GM12878 (cell line): ENCODE measurements around the gene SLC38A1. TPM values are rescaled to one million over a fixed set of nuclear protein-coding genes. Genes with fewer than 3 reads are reported as not detected.
A peak's percentile ranks its signal among the peaks of the same experiment; 100 is the strongest.

ENCODE experiments used
- ATAC-seq: fragments of 200-7000 bp; cut with Tn5 transposase; 3 replicates; pipeline ENCODE4 v1.9.1; 2020; ENCODE audit warnings: mild to moderate bottlenecking, moderate library complexity
- BruUV-seq: library from RNA; stranded (reverse); fragments of 400-500 nt; replicated peaks from 2 replicates; lab custom pipeline; 2021; lab: Mats Ljungman, UMichigan
- CTCF ChIA-PET: fragments of 300-600 bp; sonication (Branson Sonifier 250); formaldehyde crosslinking; extraction: SDS; loops from one replicate; lab custom pipeline; 2021; ENCODE audit warnings: inconsistent platforms; lab: Yijun Ruan, JAX
- POLR2A ChIA-PET: fragments of 350-600 bp; formaldehyde crosslinking; extraction: SDS; loops from one replicate; lab custom pipeline; 2021; ENCODE audit warnings: inconsistent platforms; lab: Charles Lee
- RAD21 ChIA-PET: fragments of 300-600 bp; sonication (Branson Sonifier 250); formaldehyde crosslinking; loops from one replicate; lab custom pipeline; 2023; ENCODE audit warnings: antibody characterized with exemption; ENCODE audit not compliant: unreplicated experiment; lab: Charles Lee
- SMC1A ChIA-PET: fragments of 300-600 bp; sonication (Branson Sonifier 250); formaldehyde crosslinking; loops from one replicate; lab custom pipeline; 2023; ENCODE audit not compliant: unreplicated experiment, uncharacterized antibody; lab: Charles Lee
- DNase-seq: peaks from one replicate; pipeline ENCODE4 v3.0.0-alpha.2; 2011; ENCODE audit warnings: low read depth, low spot score
- FAIRE-seq: peaks from 3 replicates; lab custom pipeline; 2011; peaks lifted over from hg19 to GRCh38; lab: Jason Lieb, UNC
- H2AFZ ChIP-seq: 2 replicates; pipeline ENCODE4 v1.6.0; 2011; ENCODE audit warnings: low read depth, low read length, control low read depth; ENCODE audit not compliant: control insufficient read depth
- H3K27ac ChIP-seq: 2 replicates; pipeline ENCODE4 v1.5.1; 2011; ENCODE audit warnings: control low read depth; ENCODE audit not compliant: control insufficient read depth, insufficient read depth
- H3K27me3 ChIP-seq, 2 experiments: replicated peaks in 1 of 2; 2 replicates each; pipeline versions ENCODE4 v1.6.0 to v1.6.1; 2011; ENCODE audit warnings: low read length in 1 of 2; ENCODE audit not compliant: control insufficient read depth in 2 of 2, insufficient read depth in 2 of 2
- H3K36me3 ChIP-seq, 2 experiments: 2 replicates each; pipeline ENCODE4 v1.5.1; 2011; ENCODE audit warnings: low read length in 1 of 2; ENCODE audit not compliant: control insufficient read depth in 2 of 2, insufficient read depth in 2 of 2
- H3K4me1 ChIP-seq: 2 replicates; pipeline ENCODE4 v1.6.1; 2011; ENCODE audit warnings: mild to moderate bottlenecking, low read length, moderate library complexity, mixed read lengths; ENCODE audit not compliant: control insufficient read depth, insufficient read depth
- H3K4me2 ChIP-seq: 2 replicates; pipeline ENCODE4 v1.6.0; 2011; ENCODE audit warnings: control low read depth; ENCODE audit not compliant: control insufficient read depth, insufficient read depth
- H3K4me3 ChIP-seq: fragments of 200-600 bp; sonication (generic); 2 replicates; pipeline ENCODE4 v1.5.1; 2016
- H3K79me2 ChIP-seq: 2 replicates; pipeline ENCODE4 v1.6.0; 2011; ENCODE audit warnings: low read length; ENCODE audit not compliant: control insufficient read depth, insufficient read depth
- H3K9ac ChIP-seq: 2 replicates; pipeline ENCODE4 v1.8.0; 2011; ENCODE audit warnings: low read length, control low read depth, mixed read lengths; ENCODE audit not compliant: control insufficient read depth, insufficient read depth
- H3K9me3 ChIP-seq: replicated peaks from 3 replicates; pipeline ENCODE4 v1.5.1; 2011; ENCODE audit warnings: mild to moderate bottlenecking, low read length; ENCODE audit not compliant: control insufficient read depth, insufficient read depth
- H4K20me1 ChIP-seq: 2 replicates; pipeline ENCODE4 v1.6.0; 2011; ENCODE audit not compliant: control insufficient read depth, insufficient read depth
- CHD2 ChIP-seq: IDR thresholded peaks from 2 replicates; pipeline ENCODE4 v1.6.1; 2011; ENCODE audit warnings: low read depth, low read length, improper control_type of control experiment, borderline replicate concordance
- E4F1 ChIP-seq: fragments of 450-650 bp; IDR thresholded peaks from 2 replicates; pipeline ENCODE4 v1.6.1; 2018; ENCODE audit warnings: borderline replicate concordance, mild to moderate bottlenecking; ENCODE audit not compliant: partially characterized antibody
- ESRRA ChIP-seq: IDR thresholded peaks from 2 replicates; pipeline ENCODE4 v1.6.1; 2012; ENCODE audit warnings: mild to moderate bottlenecking, low read length, improper control_type of control experiment
- FOS ChIP-seq: IDR thresholded peaks from 3 replicates; pipeline ENCODE4 v1.6.1; 2011; ENCODE audit warnings: borderline replicate concordance; ENCODE audit not compliant: insufficient read length; ENCODE audit errors: extremely low read depth
- NRF1 ChIP-seq: conservative IDR thresholded peaks from 2 replicates; pipeline ENCODE4 v1.6.1; 2011; ENCODE audit warnings: mild to moderate bottlenecking, low read depth, low read length, improper control_type of control experiment
- PKNOX1 ChIP-seq: fragments of 450-650 bp; IDR thresholded peaks from 2 replicates; pipeline ENCODE4 v1.6.1; 2016; ENCODE audit warnings: mild to moderate bottlenecking
- RAD51 ChIP-seq: fragments of 450-650 bp; IDR thresholded peaks from 2 replicates; pipeline ENCODE4 v1.6.1; 2016; ENCODE audit warnings: moderate library complexity, mild to moderate bottlenecking, inconsistent platforms
- RELB ChIP-seq: fragments of 450-650 bp; IDR thresholded peaks from 2 replicates; pipeline ENCODE4 v1.6.1; 2017; ENCODE audit warnings: low read depth, mild to moderate bottlenecking, moderate library complexity
- SIX5 ChIP-seq: IDR thresholded peaks from 2 replicates; pipeline ENCODE4 v1.6.1; 2011; ENCODE audit warnings: mild to moderate bottlenecking, low read depth, low read length, moderate library complexity; ENCODE audit not compliant: severe bottlenecking
- TARDBP ChIP-seq: IDR thresholded peaks from 2 replicates; pipeline ENCODE4 v1.6.1; 2016; ENCODE audit warnings: borderline replicate concordance
- ZNF24 ChIP-seq: fragments of 450-650 bp; IDR thresholded peaks from 2 replicates; pipeline ENCODE4 v1.6.1; 2017; ENCODE audit warnings: antibody characterized with exemption, mild to moderate bottlenecking
- ZNF687 ChIP-seq: fragments of 450-650 bp; IDR thresholded peaks from 2 replicates; pipeline ENCODE4 v1.6.1; 2017; ENCODE audit warnings: mild to moderate bottlenecking, moderate library complexity
- ZSCAN29 ChIP-seq: fragments of 450-650 bp; IDR thresholded peaks from 2 replicates; pipeline ENCODE4 v1.6.1; 2017; ENCODE audit warnings: mild to moderate bottlenecking, moderate library complexity
- WGBS: methylation state at CpG from one replicate; pipeline ENCODE4 v1.1.6; 2016; ENCODE audit warnings: low lambda C conversion rate; ENCODE audit not compliant: insufficient replicate concordance, insufficient coverage; ENCODE audit errors: missing lambda C conversion rate; 5-methylcytosine and 5-hydroxymethylcytosine counted together
- in situ Hi-C: fragments of 300-500 bp; cut with MboI; formaldehyde crosslinking; loops from 9 replicates; pipeline ENCODE4 v1.14.3; 2018; ENCODE audit warnings: mixed read lengths
- intact Hi-C: fragments of 100-400 bp; cut with micrococcal nuclease; formaldehyde crosslinking; loops from one replicate; pipeline ENCODE4 v1.14.2; 2022; ENCODE audit not compliant: unreplicated experiment
- polyA plus RNA-seq, 11 experiments: library from polyadenylated mRNA; depleted of rRNA in 4 of 11; unstranded in 6 of 11; stranded (reverse) in 5 of 11; fragments of >200 nt; fragmentation: Nextera tagmentation in 4 of 11; fragmentation: Illumina TruSeq in 1 of 11; extraction: Ambion mirVana in 4 of 11; extraction: Trizol in 1 of 11; gene quantifications; 1 replicate in 1 of 11; 2 replicates in 10 of 11; pipeline versions ENCODE4 v1.2.1 to v1.2.3, GENCODE V29; 2011 to 2016; ENCODE audit warnings: inconsistent platforms in 2 of 11, missing spikeins in 2 of 11, low read depth in 1 of 11
- total RNA-seq, 4 experiments: library from RNA; depleted of rRNA in 3 of 4; stranded (reverse); fragments of >200 nt in 3 of 4; fragmentation: Illumina TruSeq in 1 of 4; extraction: Trizol in 1 of 4; gene quantifications; 2 replicates each; pipeline versions ENCODE4 v1.2.1 to v1.2.3, GENCODE V29; 2013 to 2021

The SLC38A1 gene
- total and polyA plus RNA-seq, 10 of the 15 experiments (the other 5 are each of a cell fraction or from before 2014, with no cell fraction given), result 38.1 to 191 (median 144) TPM

GRCh38 chr12:46144433-46144832, 124.4 kb downstream of the SLC38A1 start (continued):
- TF ChIP-seq PKNOX1 (peak; percentile 28; the same call in 1 of the 2 replicates), ESRRA (no peak)

GRCh38 chr12:46136249-46136648, 132.6 kb downstream of the SLC38A1 start:
- no peak overlapping the region for H3K9ac ChIP-seq
- H3K79me2 ChIP-seq, result no peaks in the 10 kb centered on the region
- BruUV-seq, result no TSS peak
- H3K4me3 ChIP-seq, result no peak overlapping the region
- SMC1A ChIA-PET, result interaction anchor here (1.0 to 1.9 kb wide), 2 partner anchors 11 to 848 kb away, joined by 3 to 9 read pairs; no protein-coding TSS in a partner anchor
- no peak overlapping the region for H3K27ac ChIP-seq
- H4K20me1 ChIP-seq, result no peaks in the 10 kb centered on the region
- no peak overlapping the region for H3K4me2 ChIP-seq
- in situ Hi-C loops (loop anchor here (25.0 kb wide), 2 partner anchors 526 to 876 kb away; no protein-coding TSS in a partner anchor), intact Hi-C loops (no loop called here)
- DNase-seq (no peak), ATAC-seq (no peak), FAIRE-seq (no peak)
- H3K27me3 ChIP-seq, result no peaks in the 10 kb centered on the region
- CTCF ChIA-PET, result interaction anchor here (1.2 to 4.1 kb wide), 2 partner anchors 11 to 65 kb away, joined by 4 to 30 read pairs; no protein-coding TSS in a partner anchor
- whole genome bisulfite sequencing, result 32% methylated on average over 2 of the region's 2 CpGs
- no peak overlapping the region for H2AFZ ChIP-seq
- RAD21 ChIA-PET, result no interaction called here
- TF ChIP-seq CHD2 (no peak), NRF1 (no peak), E4F1 (no peak), SIX5 (no peak), TARDBP (no peak), ZSCAN29 (no peak), ZNF24 (no peak), RELB (no peak), RAD51 (no peak), FOS (no peak), ZNF687 (no peak)
- H3K36me3 ChIP-seq, result no peaks in the 10 kb centered on the region
- no peaks in the 10 kb centered on the region for H3K4me1 ChIP-seq
- H3K9me3 ChIP-seq, result no peaks in the 10 kb centered on the region
- POLR2A ChIA-PET, result no interaction called here
